ENCODE measurements around the gene ASCL2. TPM values are rescaled to one million over a fixed set of nuclear protein-coding genes. Genes with fewer than 3 reads are reported as not detected.
"Not testable (repeated sequence)": the region's sequence is repeated elsewhere in the genome, so short reads cannot be mapped to it uniquely, and the experiment has no call there.

ASCL2 gene
- total RNA-seq, 2 experiments from 2014 or later, result not detected

DNA sequence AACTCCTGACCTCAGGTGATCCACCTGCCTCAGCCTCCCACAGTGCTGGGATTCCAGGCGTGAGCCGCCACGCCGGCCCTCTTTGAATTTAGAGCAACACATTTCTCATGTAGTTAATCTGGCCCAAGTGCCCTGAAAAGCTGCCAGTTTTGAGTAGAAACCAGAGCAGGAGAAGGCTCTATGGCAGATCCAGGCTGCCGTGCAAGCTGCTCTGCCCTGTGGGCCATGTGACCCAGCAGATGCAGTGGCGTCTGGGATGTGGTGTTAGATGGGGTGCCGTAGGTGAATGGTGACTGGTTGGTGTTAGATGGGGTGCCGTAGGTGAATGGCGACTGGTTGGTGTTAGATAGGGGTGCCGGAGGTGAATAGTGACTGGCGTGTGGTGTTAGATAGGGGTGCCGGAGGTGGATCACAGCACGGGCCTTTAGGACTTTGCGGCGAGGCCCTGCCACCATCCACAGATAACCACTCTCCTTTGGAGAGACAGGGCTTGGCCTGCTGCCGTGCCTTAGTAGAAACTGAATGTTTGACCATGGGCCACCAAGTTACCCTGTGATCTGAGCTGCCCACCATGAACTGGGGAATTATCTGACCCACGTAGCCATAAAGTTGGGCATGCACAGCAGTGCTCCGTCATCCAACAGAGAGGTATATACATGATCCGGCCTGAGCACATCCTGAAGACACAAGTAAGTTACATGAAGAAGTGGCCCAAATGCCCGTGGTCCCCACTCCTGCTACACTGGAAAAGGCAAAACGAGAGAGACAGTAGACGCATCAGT lies 32.7 kb downstream of the ASCL2 start:
- Histone ChIP-seq H3K4me2 (ENCODE audit: low read length) (no peak overlapping the region), H3K9me3 (ENCODE audit: low read length) (0 out of 2 replicates have a peak, but pooled peaks cover 9% of the 10 kb centered on the region), H3K4me3 (ENCODE audit: low read depth, low read length, poor library complexity, severe bottlenecking) (no peak overlapping the region), H3K36me3 (ENCODE audit: insufficient read depth, low read length) (no peaks in the 10 kb centered on the region), H3K79me2 (ENCODE audit: insufficient read depth, low read depth, low read length) (no peaks in the 10 kb centered on the region), H3K4me1 (ENCODE audit: insufficient read depth, low read length, poor library complexity, severe bottlenecking) (no peaks in the 10 kb centered on the region), H3K27ac (ENCODE audit: low read depth, low read length, poor library complexity, severe bottlenecking) (no peak overlapping the region), H4K20me1 (ENCODE audit: insufficient read depth, low read length) (no peaks in the 10 kb centered on the region), H3K9me2 (ENCODE audit: insufficient read depth, low read length) (no peaks in the 10 kb centered on the region), H2AFZ (ENCODE audit: low read length) (no peak overlapping the region)
- DNase-seq (ENCODE audit: low spot score), result no peak
- ChIA-PET POLR2A (no interaction called here), CTCF (ENCODE audit: unreplicated experiment) (no interaction called here)
- no TSS peak for BruUV-seq (replicated peaks)
- TF ChIP-seq EZH2phosphoT487 (IDR thresholded peaks at IDR 0.05; ENCODE audit: borderline replicate concordance, low read depth, low read length) (no peak), CTCF (conservative IDR thresholded peaks at IDR 0.05; ENCODE audit: low read length) (no peak)
- intact Hi-C loops (cut with micrococcal nuclease; ENCODE audit: unreplicated experiment), result no loop called here

- DNase-seq (ENCODE audit: low spot score); POLR2A ChIA-PET; intact Hi-C loops (cut with micrococcal nuclease; ENCODE audit: unreplicated experiment); H3K36me3 ChIP-seq (ENCODE audit: insufficient read depth, low read length); H3K4me3 ChIP-seq (ENCODE audit: low read depth, low read length, poor library complexity, severe bottlenecking); H3K9me3 ChIP-seq (ENCODE audit: low read length); H3K79me2 ChIP-seq (ENCODE audit: insufficient read depth, low read depth, low read length); H3K27ac ChIP-seq (ENCODE audit: low read depth, low read length, poor library complexity, severe bottlenecking); H3K4me1 ChIP-seq (ENCODE audit: insufficient read depth, low read length, poor library complexity, severe bottlenecking); H3K9me2 ChIP-seq (ENCODE audit: insufficient read depth, low read length); BruUV-seq (replicated peaks); CTCF ChIA-PET (ENCODE audit: unreplicated experiment); H2AFZ ChIP-seq (ENCODE audit: low read length); H3K4me2 ChIP-seq (ENCODE audit: low read length); H4K20me1 ChIP-seq (ENCODE audit: insufficient read depth, low read length): not testable (repeated sequence)
Measured at GRCh38 chr11:2236381-2237134, 33.8 kb downstream of the ASCL2 start.

- Histone ChIP-seq H3K4me1 (ENCODE audit: insufficient read depth, low read length, poor library complexity, severe bottlenecking) (no peaks in the 10 kb centered on the region), H3K4me2 (ENCODE audit: low read length) (no peak overlapping the region), H3K9me3 (ENCODE audit: low read length) (no peaks in the 10 kb centered on the region), H3K36me3 (ENCODE audit: insufficient read depth, low read length) (no peaks in the 10 kb centered on the region), H3K79me2 (ENCODE audit: insufficient read depth, low read depth, low read length) (no peaks in the 10 kb centered on the region), H3K9me2 (ENCODE audit: insufficient read depth, low read length) (no peaks in the 10 kb centered on the region; the same call in 1 of the 2 replicates), H2AFZ (ENCODE audit: low read length) (no peak overlapping the region), H4K20me1 (ENCODE audit: insufficient read depth, low read length) (no peaks in the 10 kb centered on the region), H3K27ac (ENCODE audit: low read depth, low read length, poor library complexity, severe bottlenecking) (no peak overlapping the region), H3K4me3 (ENCODE audit: low read depth, low read length, poor library complexity, severe bottlenecking) (no peak overlapping the region)
- no peak for DNase-seq (ENCODE audit: low spot score)
- ChIA-PET POLR2A (no interaction called here), CTCF (ENCODE audit: unreplicated experiment) (no interaction called here)
- no TSS peak for BruUV-seq (replicated peaks)
- intact Hi-C loops (cut with micrococcal nuclease; ENCODE audit: unreplicated experiment), result no loop called here
- TF ChIP-seq EZH2phosphoT487 (IDR thresholded peaks at IDR 0.05; ENCODE audit: borderline replicate concordance, low read depth, low read length) (no peak), CTCF (conservative IDR thresholded peaks at IDR 0.05; ENCODE audit: low read length) (no peak)
Measured at GRCh38 chr11:2235588-2236326, 34.6 kb downstream of the ASCL2 start.
